Heart right ventricle (tissue), 16 donors: ENCODE data around the gene PAIP2. TPM values are rescaled to one million over a fixed set of nuclear protein-coding genes. Genes with fewer than 3 reads are reported as not detected.

Source experiments
- ATAC-seq, 8 donors: fragments of 200-7000 bp; cut with Tn5 transposase; one replicate each; pipeline ENCODE4 v1.9.1; 2020; ENCODE audit warnings: mild to moderate bottlenecking in 8 of 8, moderate library complexity in 8 of 8, moderate number of reproducible peaks in 1 of 8
- DNase-seq, 2 donors: peaks; one replicate each; pipeline ENCODE4 v3.0.0-alpha.2; 2020
- H3K27ac ChIP-seq, 10 donors: fragments of 200-600 bp; sonication (generic) in 2 of 10; one replicate each; pipeline versions ENCODE4 v1.5.0 to v1.8.0; 2020 to 2022; ENCODE audit warnings: mild to moderate bottlenecking in 3 of 10
- H3K27me3 ChIP-seq, 7 donors: fragments of 200-600 bp; one replicate each; pipeline ENCODE4 v1.8.0; 2021 to 2022; ENCODE audit warnings: mild to moderate bottlenecking in 2 of 7
- H3K36me3 ChIP-seq, 9 donors: fragments of 200-600 bp; sonication (generic) in 1 of 9; one replicate each; pipeline versions ENCODE4 v1.5.0 to v1.8.0; 2020 to 2022; ENCODE audit warnings: mild to moderate bottlenecking in 2 of 9
- H3K4me1 ChIP-seq, 9 donors: fragments of 200-600 bp; sonication (generic) in 1 of 9; one replicate each; pipeline versions ENCODE4 v1.5.0 to v1.8.0; 2020 to 2022; ENCODE audit warnings: mild to moderate bottlenecking in 4 of 9
- H3K4me3 ChIP-seq, 10 donors: fragments of 200-600 bp; sonication (generic) in 2 of 10; one replicate each; pipeline versions ENCODE4 v1.5.0 to v1.8.0; 2020 to 2022; ENCODE audit warnings: mild to moderate bottlenecking in 7 of 10, moderate library complexity in 2 of 10
- H3K9me3 ChIP-seq, 11 donors: fragments of 200-600 bp in 10 of 11; sonication (generic) in 2 of 11; one replicate each; pipeline versions ENCODE4 v1.5.0 to v1.8.0; 2013 to 2022; ENCODE audit warnings: mild to moderate bottlenecking in 2 of 11, control low read depth in 1 of 11, moderate library complexity in 1 of 11
- CTCF ChIP-seq, 9 donors: fragments of 200-600 bp; sonication (generic) in 2 of 9; IDR thresholded peaks; one replicate each; pipeline versions ENCODE4 v1.5.0 to v1.8.0; 2021 to 2022; ENCODE audit warnings: antibody characterized with exemption in 9 of 9, mild to moderate bottlenecking in 5 of 9, moderate library complexity in 1 of 9
- WGBS, 2 donors: extraction: QIAGEN DNeasy Blood & Tissue Kit; methylation state at CpG; one replicate each; pipeline ENCODE4 v1.1.7; 2013; ENCODE audit warnings: inconsistent platforms in 1 of 2; 5-methylcytosine and 5-hydroxymethylcytosine counted together
- intact Hi-C, 10 donors: fragments of 100-400 bp; cut with DNase I; formaldehyde crosslinking; loops; one replicate each; pipeline versions ENCODE4 v1.11.1 to v1.14.2; 2022
- polyA plus RNA-seq, 2 donors: library from polyadenylated mRNA; stranded (reverse); fragments of 200-250 nt; gene quantifications; one replicate each; pipeline ENCODE4 v1.2.3, GENCODE V29; 2013
- total RNA-seq, 10 donors: library from RNA; stranded (reverse); fragmentation: NEBNext Ultra II Directional in 3 of 10; extraction: Animal tissue kit (Norgen Biotek cat#: 25700) in 3 of 10; gene quantifications; one replicate each; pipeline versions ENCODE4 v1.2.1 to v1.2.4, GENCODE V29; 2021 to 2023
- donor health status: Arrhythmogenic right ventricular cardiomyopathy.
- donor health status: ischemic (EF 13 %, LVEDD 7.1; RV severe dilation, severe dysfunction).
- donor health status: healthy with polysubstance abuse.
- donor health status: DM: no; HTN: yes; CAD: no.
- donor health status: DM: no; HTN: no; CAD: no.
- donor health status: ischemic (EF 25% LVEDD 6.9; RV normal size, moderate dysfunction).
- donor health status: ischemic (EF 25% LVEDD 5.7; RV mildly dilated, moderate dysfunction).
- donor health status: healthy.
- donor health status: DM: yes; HTN: yes; CAD: no.
- donor health status: Ischemic cardiomyopathy.
- donor health status: ischemic (EF 35%, LVEDD 5.7; RV mildly dilated, moderate dysfunction).
- donor health status: nonischemic (EF 11% LVEDD 7.7; RV severe dilation, severe dysfunction).
- donor health status: DM: yes; HTN: yes; CAD: no.
- donor health status: PGD.
- donor health status: ischemic (EF 29% LVEDD 5.4; RV normal size, mild dysfunction).
- donor health status: nonischemic (EF 23%, LVEDD 6.1; RV moderate dilation, normal function).

Gene PAIP2
- total and polyA plus RNA-seq, 12 donors: 43.8 to 173 (median 137) TPM

- Histone ChIP-seq H3K4me3 (peak overlapping the region; percentile 70 to 99 (median 88)), H3K36me3 (no peaks in the 10 kb centered on the region), H3K9me3 (no peaks in the 10 kb centered on the region), H3K4me1 (peaks cover 4 to 55% (median 48%) of the 10 kb centered on the region in 9 donors), H3K27me3 (no peaks in the 10 kb centered on the region), H3K27ac (peak overlapping the region; percentile 97 to 100 (median 100))
- TF ChIP-seq CTCF (IDR thresholded peaks at IDR 0.05): peak in 7 of 9 donors; percentile 3 to 56 (median 44)
- 0 to 1% methylated on average over 48 of the region's 48 CpGs for WGBS, 2 donors
- ATAC-seq (peak; percentile 44 to 73 (median 62)), DNase-seq (peak; percentile 75 to 83)
- intact Hi-C loops: loop anchor here in 6 of 10 donors (5.0 kb wide), 3 partner anchors 48 to 123 kb away; partner anchors contain the start of gene PAIP2 (in 6 of the 6)
Measured at GRCh38 chr5:139294374-139295165, 47.1 kb upstream of the PAIP2 start.

- Histone ChIP-seq H3K9me3 (no peaks in the 10 kb centered on the region), H3K4me3 (peak overlapping the region in 9 of 10 donors; percentile 70 to 99 (median 89)), H3K27me3 (no peaks in the 10 kb centered on the region), H3K27ac (peak overlapping the region in 8 of 10 donors; percentile 99 to 100 (median 100)), H3K36me3 (no peaks in the 10 kb centered on the region), H3K4me1 (peaks cover 9 to 64% (median 58%) of the 10 kb centered on the region in 9 donors)
- DNase-seq (no peak), ATAC-seq (no peak)
- intact Hi-C loops: loop anchor here in 2 of 10 donors (5.0 kb wide), 2 partner anchors 47 to 97 kb away; partner anchors contain the start of gene PAIP2 (in 2 of the 2)
- no peak for TF ChIP-seq CTCF (IDR thresholded peaks at IDR 0.05)
- 35 to 36% methylated on average over 16 of the region's 16 CpGs for WGBS, 2 donors
Measured at GRCh38 chr5:139295346-139296057, 46.2 kb upstream of the PAIP2 start.

GRCh38 chr5:139296198-139296597, 45.5 kb upstream of the PAIP2 start:
- no peaks in the 10 kb centered on the region for H3K27me3 ChIP-seq
- peaks cover 9 to 70% (median 64%) of the 10 kb centered on the region in 9 donors for H3K4me1 ChIP-seq
- no peak for DNase-seq
- ATAC-seq: no peak
- H3K36me3 ChIP-seq: no peaks in the 10 kb centered on the region
- WGBS, 2 donors: 52 to 56% methylated on average over 6 of the region's 6 CpGs
- peak overlapping the region in 2 of 10 donors; percentile 10 to 99 for H3K27ac ChIP-seq
- TF ChIP-seq CTCF (IDR thresholded peaks at IDR 0.05): no peak
- no peaks in the 10 kb centered on the region for H3K9me3 ChIP-seq
- intact Hi-C loops: loop anchor here in 2 of 10 donors (5.0 kb wide), 2 partner anchors 46 to 96 kb away; partner anchors contain the start of gene PAIP2 (in 2 of the 2)
- peak overlapping the region in 4 of 10 donors; percentile 76 to 89 (median 88) for H3K4me3 ChIP-seq

GRCh38 chr5:139296862-139297326, 44.8 kb upstream of the PAIP2 start:
- Histone ChIP-seq H3K4me3 (peak overlapping the region in 2 of 10 donors; percentile 1 to 8), H3K27me3 (no peaks in the 10 kb centered on the region), H3K36me3 (peaks cover 0 to 4% (median 0%) of the 10 kb centered on the region in 9 donors), H3K4me1 (peaks cover 9 to 77% (median 70%) of the 10 kb centered on the region in 9 donors), H3K27ac (peak overlapping the region in 2 of 10 donors; percentile 10 to 99), H3K9me3 (no peaks in the 10 kb centered on the region)
- intact Hi-C loops: loop anchor here in 2 of 10 donors (5.0 kb wide), 2 partner anchors 45 to 95 kb away; partner anchors contain the start of gene PAIP2 (in 2 of the 2)
- 67 to 78% methylated on average over 12 of the region's 12 CpGs for WGBS, 2 donors
- no peak for ATAC-seq
- no peak for DNase-seq
- TF ChIP-seq CTCF (IDR thresholded peaks at IDR 0.05): no peak
